HG02870 (cell line): ENCODE results near the gene TSPO.
A peak's percentile ranks its signal among the peaks of the same experiment; 100 is the strongest.
"Not testable (repeated sequence)": the region's sequence is repeated elsewhere in the genome, so short reads cannot be mapped to it uniquely, and the experiment has no call there.

Source experiments
- ATAC-seq: cut with Tn5 transposase; IDR thresholded peaks from one replicate; pipeline ENCODE4 v1.9.1; 2021; ENCODE audit warnings: mild to moderate bottlenecking, moderate library complexity; ENCODE audit not compliant: unreplicated experiment

TSPO gene

GRCh38 chr22:43129426-43130425 is 21.6 kb upstream of the TSPO start:
- ATAC-seq: no peak

GRCh38 chr22:43131773-43132501 is 19.4 kb upstream of the TSPO start:
- no peak for ATAC-seq

GRCh38 chr22:43133401-43133800 is 18.0 kb upstream of the TSPO start:
- no peak for ATAC-seq

- ATAC-seq: no peak
Measured at GRCh38 chr22:43134553-43134952, 16.8 kb upstream of the TSPO start.

GRCh38 chr22:43135565-43135964 is 15.8 kb upstream of the TSPO start:
- no peak for ATAC-seq

- ATAC-seq: no peak
Measured at GRCh38 chr22:43136255-43136654, 15.1 kb upstream of the TSPO start.

- no peak for ATAC-seq
Measured at GRCh38 chr22:43136801-43137200, 14.6 kb upstream of the TSPO start.

- peak; percentile 76 for ATAC-seq
Measured at GRCh38 chr22:43142880-43143562, 8.3 kb upstream of the TSPO start, which contains the start of gene MCAT. Gene MCAT (minus strand): TSS chr22:43143398. CDS start chr22:43143348, 50 bp downstream.

GRCh38 chr22:43144949-43145348 is 6.4 kb upstream of the TSPO start:
- no peak for ATAC-seq

GRCh38 chr22:43145371-43145770 is 6.0 kb upstream of the TSPO start:
- ATAC-seq: not testable (repeated sequence)

- ATAC-seq: not testable (repeated sequence)
Measured at GRCh38 chr22:43146332-43146731, 5.0 kb upstream of the TSPO start.

- no peak for ATAC-seq
Measured at GRCh38 chr22:43147821-43148220, 3.5 kb upstream of the TSPO start.

GRCh38 chr22:43148581-43148980 is 2.8 kb upstream of the TSPO start:
- no peak for ATAC-seq

GRCh38 chr22:43150731-43151206 is 590 bp upstream of the TSPO start:
- ATAC-seq: no peak

- no peak for ATAC-seq
Measured at GRCh38 chr22:43152003-43152356, 621 bp downstream of the TSPO start.

GRCh38 chr22:43152357-43153071 is 1.2 kb downstream of the TSPO start:
- ATAC-seq: no peak

- ATAC-seq: no peak
Measured at GRCh38 chr22:43153899-43154298, 2.5 kb downstream of the TSPO start.

- no peak for ATAC-seq
Measured at GRCh38 chr22:43154887-43155536, 3.7 kb downstream of the TSPO start.

GRCh38 chr22:43155789-43156188 is 4.4 kb downstream of the TSPO start:
- ATAC-seq: no peak

GRCh38 chr22:43156413-43156812 is 5.1 kb downstream of the TSPO start:
- ATAC-seq: no peak
